ENCODE measurements around the gene TNFAIP8L1. TPM values are rescaled to one million over a fixed set of nuclear protein-coding genes. Genes with fewer than 3 reads are reported as not detected.

TNFAIP8L1 gene
- total RNA-seq, 1 donor from 2014 or later, result 2.6 TPM

GRCh38 chr19:4609878-4610511, 29.3 kb upstream of the TNFAIP8L1 start:
- no peak for DNase-seq (ENCODE audit: low spot score)

DNA sequence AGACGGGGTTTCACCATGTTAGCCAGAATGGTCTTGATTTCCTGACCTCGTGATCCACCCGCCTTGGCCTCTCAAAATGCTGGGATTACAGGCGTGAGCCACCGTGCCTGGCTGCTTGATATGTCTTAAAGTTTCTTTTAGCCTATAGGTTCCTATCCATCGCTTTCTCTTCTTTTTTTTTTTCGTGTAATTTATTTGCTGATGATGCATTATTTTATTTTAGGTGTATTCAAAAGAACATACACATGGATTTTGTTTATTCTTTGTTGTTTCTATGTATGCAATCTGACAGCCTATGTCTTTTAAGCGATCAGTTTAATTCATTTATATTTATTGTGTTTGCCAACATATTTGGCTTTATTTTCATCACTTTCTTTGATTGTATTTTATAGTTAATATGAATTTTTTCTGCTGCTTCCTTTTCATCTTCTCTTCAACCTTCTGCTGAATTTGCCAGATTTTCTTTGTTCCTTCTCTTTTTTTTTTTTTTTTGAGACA, 26.0 kb upstream of the TNFAIP8L1 start:
- DNase-seq (ENCODE audit: low spot score), result no peak

DNA sequence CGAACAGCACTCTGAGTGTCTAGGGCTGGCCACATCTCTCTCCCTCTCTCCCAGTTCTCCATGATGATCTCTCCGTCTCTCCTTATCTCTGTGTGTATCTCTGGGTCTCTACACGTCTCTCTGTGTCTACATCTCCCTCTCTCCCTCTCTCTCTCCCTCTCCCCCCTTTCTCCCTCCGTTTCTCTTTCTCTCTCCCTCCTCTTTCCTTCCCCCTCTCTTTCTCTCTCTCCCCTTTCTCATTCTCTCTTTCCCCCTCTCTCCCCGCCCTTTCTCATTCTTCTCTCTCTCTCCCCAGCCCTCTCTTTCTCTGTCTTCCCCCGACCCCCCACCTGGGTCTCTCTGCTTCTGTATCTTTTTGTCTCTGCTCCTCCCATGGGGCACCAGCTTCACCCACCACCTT, 21.3 kb upstream of the TNFAIP8L1 start:
- DNase-seq (ENCODE audit: low spot score), result no peak

DNA sequence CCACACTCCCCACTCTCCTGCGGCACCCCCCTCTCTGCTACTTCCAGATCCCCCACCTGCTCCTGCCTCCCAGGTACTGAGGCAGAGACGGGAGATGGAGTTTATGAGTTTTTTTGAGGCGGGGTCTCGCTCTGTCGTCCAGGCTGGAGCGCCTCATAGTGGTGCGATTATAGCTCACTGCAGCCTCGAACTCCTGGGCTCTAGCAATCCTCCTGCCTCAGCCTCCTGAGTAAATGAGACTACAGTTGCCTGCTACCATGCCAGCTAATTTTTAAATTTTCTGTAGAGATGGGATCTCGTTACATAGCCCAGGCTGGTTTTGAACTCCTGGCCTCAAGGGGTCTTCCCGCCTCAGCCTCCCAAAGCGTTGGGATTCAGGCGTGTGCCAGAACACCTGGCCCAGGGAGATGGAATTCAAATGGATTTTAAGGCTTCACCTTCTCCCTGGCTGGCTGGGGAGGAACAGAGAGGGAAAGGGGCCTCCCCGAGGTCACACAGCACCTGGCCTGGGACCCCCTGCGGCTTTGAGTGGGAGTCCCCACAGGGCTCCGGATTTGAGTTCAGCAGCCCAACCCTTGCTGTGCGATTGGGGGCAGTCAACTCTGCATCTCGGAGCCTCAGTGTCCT, 19.5 kb upstream of the TNFAIP8L1 start:
- no peak for DNase-seq (ENCODE audit: low spot score)

DNA sequence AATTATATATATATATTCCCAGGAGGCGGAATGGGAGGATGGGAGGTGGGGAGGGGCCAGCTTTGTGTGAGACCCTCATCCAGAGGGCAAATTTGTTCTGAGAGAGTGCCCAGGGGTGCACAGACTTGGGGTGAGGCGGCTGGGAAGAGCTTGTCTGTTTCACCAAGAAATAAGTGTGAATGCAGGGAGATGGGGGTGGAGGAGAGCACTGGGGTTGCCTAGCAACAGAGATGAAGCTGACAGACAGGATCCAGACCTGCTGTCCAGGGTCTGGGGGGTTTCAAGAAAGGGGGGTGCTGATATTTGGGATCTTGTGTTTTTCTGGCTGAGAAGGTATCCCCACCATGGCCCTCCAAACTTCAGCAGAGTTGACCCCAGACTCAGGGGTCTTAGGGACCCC, 18.6 kb upstream of the TNFAIP8L1 start:
- no peak for DNase-seq (ENCODE audit: low spot score)

DNA sequence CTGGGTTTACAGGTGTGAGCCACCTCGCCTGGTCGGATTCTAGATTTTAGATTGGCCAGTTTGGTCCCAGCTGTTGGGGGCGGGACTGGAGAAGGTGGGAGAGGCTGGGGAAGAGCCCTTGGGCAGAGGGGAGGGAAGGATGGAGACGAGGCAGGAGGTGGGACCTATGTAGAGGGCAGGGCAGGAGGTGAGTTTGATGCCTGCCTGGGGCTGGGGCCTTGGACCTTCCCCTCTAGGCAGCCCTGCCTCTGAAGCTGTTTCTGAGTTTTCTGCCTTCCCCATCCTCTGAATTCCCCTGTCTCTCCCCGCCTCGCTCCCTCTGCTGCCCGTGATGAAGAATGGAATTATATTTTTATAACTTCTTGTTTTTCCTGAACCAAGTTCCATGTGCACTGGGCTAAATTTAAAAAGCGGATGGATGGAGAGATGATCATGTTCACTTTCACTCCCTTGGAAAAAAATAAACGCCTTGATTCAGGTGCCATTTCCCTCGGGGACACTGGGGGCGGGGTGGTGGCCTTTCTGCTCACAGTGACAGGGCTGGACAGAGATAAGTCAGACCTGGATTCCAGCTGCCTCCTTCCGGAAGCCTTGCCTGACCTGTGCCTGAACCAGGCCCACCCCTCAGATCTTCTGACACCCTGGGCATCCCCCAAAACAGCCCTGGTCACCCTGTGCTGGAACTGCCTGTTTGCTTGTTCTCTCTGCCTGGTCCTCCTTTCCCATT, 16.5 kb upstream of the TNFAIP8L1 start:
- DNase-seq (ENCODE audit: low spot score), result no peak

- no peak for DNase-seq (ENCODE audit: low spot score)
Measured at GRCh38 chr19:4624301-4624700, 15.0 kb upstream of the TNFAIP8L1 start.

DNA sequence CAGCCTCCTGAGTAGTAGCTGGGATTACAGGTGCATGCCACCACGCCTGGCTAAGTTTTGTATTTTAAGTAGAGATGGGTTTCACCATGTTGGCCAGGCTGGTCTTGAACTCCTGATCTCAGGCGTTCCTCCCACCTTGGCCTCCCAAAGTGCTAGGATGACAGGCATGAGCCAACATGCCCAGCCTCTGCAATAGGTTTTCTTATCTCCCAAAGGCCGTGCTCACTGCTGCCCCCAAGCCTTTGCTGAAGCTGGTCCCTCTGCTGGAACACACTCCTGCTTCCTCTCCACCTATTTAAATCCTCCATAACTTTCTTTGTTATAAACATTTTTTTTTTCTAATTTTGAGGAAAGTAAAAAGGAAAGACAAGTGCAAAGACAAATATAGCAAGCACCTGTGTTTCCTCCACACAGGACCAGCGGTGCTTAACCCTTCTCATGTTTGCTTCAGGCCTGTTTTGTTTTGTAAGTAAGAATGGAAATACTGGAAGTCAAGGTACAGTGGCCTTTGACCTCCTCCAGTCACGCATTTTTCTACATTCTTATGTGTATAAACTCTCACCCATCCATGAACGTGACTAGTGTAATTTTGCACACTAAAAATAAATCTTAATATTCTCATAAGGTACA, 14.5 kb upstream of the TNFAIP8L1 start:
- no peak for DNase-seq (ENCODE audit: low spot score)

- DNase-seq (ENCODE audit: low spot score), result peak; percentile 50
Measured at GRCh38 chr19:4633140-4633967, 6.0 kb upstream of the TNFAIP8L1 start.

- no peak for DNase-seq (ENCODE audit: low spot score)
Measured at GRCh38 chr19:4635754-4636116, 3.6 kb upstream of the TNFAIP8L1 start.

GRCh38 chr19:4636151-4636717, 3.1 kb upstream of the TNFAIP8L1 start:
- peak; percentile 74 for DNase-seq (ENCODE audit: low spot score)

- no peak for DNase-seq (ENCODE audit: low spot score)
Measured at GRCh38 chr19:4636761-4637160, 2.6 kb upstream of the TNFAIP8L1 start.

- no peak for DNase-seq (ENCODE audit: low spot score)
Measured at GRCh38 chr19:4638317-4638716, 999 bp upstream of the TNFAIP8L1 start.

DNA sequence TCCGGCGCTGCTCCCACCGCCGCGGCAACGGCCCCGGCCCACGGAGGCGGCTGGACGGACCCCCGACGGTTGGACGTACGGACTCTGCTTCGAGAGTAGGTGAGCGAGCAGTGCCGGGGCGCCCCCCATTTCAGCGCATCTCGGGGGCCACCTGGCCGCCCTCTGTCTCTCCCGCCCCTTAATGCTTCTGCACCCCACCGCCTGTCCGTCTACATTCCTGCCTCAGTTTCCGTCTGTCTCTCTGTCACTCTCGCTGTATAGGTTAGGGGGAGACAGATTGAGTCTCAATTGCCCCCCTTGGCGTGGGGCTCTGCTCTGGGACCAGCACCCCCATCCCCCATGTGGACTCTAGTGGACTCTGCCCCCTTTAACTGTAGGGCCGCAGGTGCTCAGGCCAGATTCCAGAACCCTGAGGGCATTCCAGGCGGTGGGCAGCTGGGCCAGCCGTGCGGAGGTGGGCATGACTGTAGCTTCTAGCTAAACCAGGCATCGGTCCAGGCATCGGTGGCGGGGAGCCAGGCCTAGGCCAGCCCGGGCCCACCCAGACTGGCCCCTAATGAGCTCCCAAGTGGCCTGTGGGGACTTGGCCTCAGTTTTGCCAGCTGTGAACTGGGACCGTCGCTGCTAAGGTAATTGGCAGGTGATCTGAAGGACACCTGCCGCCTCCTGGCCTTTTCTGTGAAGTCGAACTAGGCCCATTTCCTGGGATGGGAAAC, 373 bp downstream of the TNFAIP8L1 start:
- no peak for DNase-seq (ENCODE audit: low spot score)

GRCh38 chr19:4640247-4641000, 1.1 kb downstream of the TNFAIP8L1 start:
- no peak for DNase-seq (ENCODE audit: low spot score)

DNA sequence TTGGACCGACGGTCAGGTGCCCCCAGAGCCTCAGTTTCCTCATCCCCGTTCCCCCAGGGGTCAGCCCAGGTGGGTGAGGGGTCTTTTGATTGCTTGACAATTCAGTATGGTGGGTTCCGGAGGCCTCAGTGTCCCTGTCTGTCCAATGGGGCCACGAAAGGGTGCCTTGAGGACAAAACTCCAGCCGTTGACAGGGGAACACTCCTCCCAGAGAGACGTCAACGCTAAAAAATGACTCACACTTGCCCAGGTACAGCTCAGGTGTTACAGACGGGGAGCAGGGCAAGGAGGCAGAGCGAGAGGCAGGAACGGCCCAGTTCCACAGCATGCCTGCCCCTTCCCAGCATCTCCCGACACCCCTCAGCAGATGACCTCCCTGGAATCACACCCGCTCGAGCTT, 1.8 kb downstream of the TNFAIP8L1 start:
- DNase-seq (ENCODE audit: low spot score), result no peak

DNA sequence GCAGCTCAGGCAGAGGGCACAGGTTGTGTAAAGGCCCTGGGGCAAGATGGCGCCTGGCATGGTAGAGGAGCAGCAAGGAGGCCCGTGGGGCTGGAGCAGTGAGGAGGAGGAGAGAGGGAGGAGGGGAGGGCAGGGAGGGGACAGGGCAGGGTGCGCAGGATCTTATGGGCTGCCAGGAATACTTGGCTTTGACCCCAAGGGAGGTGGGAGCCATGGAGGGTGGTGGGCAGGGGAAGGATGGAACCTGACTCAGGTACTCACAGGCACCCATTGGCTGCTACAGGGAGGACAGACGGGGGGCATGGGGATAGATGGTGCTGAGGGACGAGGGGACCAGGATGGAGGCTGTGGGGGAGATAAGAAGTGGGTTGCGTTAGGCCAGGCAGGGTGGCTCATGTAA, 3.3 kb downstream of the TNFAIP8L1 start:
- DNase-seq (ENCODE audit: low spot score), result no peak

GRCh38 chr19:4645718-4646117, 6.4 kb downstream of the TNFAIP8L1 start:
- no peak for DNase-seq (ENCODE audit: low spot score)

Data from umbilical cord (tissue), 2 donors.